IPS DF 6.9 (cell line): ENCODE data around the gene ZNG1C.
"Not testable (repeated sequence)": the region's sequence is repeated elsewhere in the genome, so short reads cannot be mapped to it uniquely, and the experiment has no call there.

ENCODE experiments used
- DNase-seq: peaks from one replicate; pipeline ENCODE4 v3.0.0-alpha.2; 2013; ENCODE audit warnings: low read depth, low spot score
- H3K27ac ChIP-seq: one replicate; pipeline ENCODE4 v1.5.1; 2013; ENCODE audit warnings: low read length, control low read depth
- H3K27me3 ChIP-seq: 2 replicates; pipeline ENCODE4 v1.6.1; 2013; ENCODE audit warnings: mild to moderate bottlenecking, low read length; ENCODE audit not compliant: control insufficient read depth, insufficient read depth
- H3K36me3 ChIP-seq: 2 replicates; pipeline ENCODE4 v1.6.1; 2013; ENCODE audit warnings: low read length; ENCODE audit not compliant: control insufficient read depth, insufficient read depth
- H3K4me1 ChIP-seq: 2 replicates; pipeline ENCODE4 v1.6.1; 2013; ENCODE audit warnings: low read length; ENCODE audit not compliant: control insufficient read depth, insufficient read depth
- H3K4me3 ChIP-seq: 2 replicates; pipeline ENCODE4 v1.5.1; 2013; ENCODE audit warnings: mild to moderate bottlenecking, low read length
- H3K9me3 ChIP-seq: 2 replicates; pipeline ENCODE4 v1.6.1; 2013; ENCODE audit warnings: low read length, inconsistent platforms; ENCODE audit not compliant: control insufficient read depth, insufficient read depth
- WGBS: extraction: QIAGEN DNeasy Blood & Tissue Kit; methylation state at CpG from one replicate; pipeline ENCODE4 v1.1.7; 2013; ENCODE audit warnings: mixed read lengths, missing lambda C conversion rate; ENCODE audit not compliant: insufficient read length, insufficient coverage; 5-methylcytosine and 5-hydroxymethylcytosine counted together

ZNG1C gene

DNA sequence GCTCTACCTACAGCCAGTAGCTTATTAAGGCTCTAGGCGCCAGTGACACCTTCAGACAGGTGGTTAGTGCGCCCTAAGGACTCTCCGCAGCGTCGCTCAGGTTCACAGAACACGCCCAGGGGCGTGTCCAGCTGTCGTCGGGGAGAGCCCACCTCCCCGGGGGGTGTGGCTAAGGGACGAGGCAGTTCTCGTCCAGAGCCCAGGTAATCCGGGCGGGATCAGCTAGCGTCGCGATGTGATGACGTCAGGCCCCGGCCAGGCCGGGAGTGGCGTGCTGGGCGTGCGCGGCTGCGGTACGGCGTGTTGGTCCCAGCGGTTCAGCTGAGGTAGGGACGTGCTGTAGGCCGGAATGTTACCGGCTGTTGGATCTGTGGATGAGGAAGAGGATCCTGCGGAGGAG, at the start of gene ZNG1C:
TSS of gene ZNG1C (plus strand) at position 301 of the 400 bp plus-strand sequence. CDS start at position 350, 49 bp downstream.
- not testable (repeated sequence) for H3K36me3 ChIP-seq, H3K4me3 ChIP-seq, H3K27me3 ChIP-seq, DNase-seq, H3K27ac ChIP-seq, H3K4me1 ChIP-seq, H3K9me3 ChIP-seq
- WGBS: no CpG with 5 or more reads among the region's 32 CpGs

DNA sequence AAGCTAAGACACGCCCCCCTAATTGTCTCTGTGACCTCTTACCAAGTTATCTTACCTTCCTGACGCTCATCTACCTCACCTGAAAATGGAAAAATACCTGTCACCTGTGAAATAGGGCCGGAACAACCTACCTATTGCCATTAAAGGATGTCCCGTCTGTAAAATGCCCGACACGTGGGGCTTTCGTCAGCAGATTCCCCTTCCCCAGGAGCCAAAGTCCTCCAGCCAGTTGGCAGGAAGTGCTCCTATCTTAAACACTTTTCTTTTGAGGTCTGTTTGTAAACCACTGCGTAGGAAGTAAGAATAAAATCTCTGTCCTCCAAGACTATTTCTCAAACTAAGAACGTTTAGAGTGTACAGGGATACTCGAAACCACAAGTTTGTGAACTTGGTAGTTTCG, 654 bp downstream of the ZNG1C start:
- H3K4me3 ChIP-seq, DNase-seq, H3K4me1 ChIP-seq, H3K36me3 ChIP-seq, H3K9me3 ChIP-seq, H3K27ac ChIP-seq, H3K27me3 ChIP-seq: not testable (repeated sequence)
- no CpG with 5 or more reads among the region's 11 CpGs for WGBS

DNA sequence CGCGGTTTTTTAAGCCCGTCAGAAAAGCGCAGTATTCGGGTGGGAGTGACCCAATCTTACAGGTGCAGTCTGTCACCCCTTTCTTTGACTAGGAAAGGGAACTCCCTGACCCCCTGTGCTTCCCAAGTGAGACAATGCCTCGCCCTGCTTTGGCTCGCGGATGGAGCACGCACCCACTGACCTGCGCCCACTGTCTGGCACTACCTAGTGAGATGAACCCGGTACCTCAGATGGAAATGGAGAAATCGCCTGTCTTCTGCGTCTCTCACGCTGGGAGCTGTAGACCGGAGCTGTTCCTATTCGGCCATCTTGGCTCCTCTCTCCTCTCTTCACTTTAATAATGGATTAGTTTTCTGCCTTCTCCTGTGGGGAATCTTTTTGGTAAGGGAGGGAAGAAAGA, 39.3 kb downstream of the ZNG1C start:
- H3K4me1 ChIP-seq, H3K4me3 ChIP-seq, H3K27ac ChIP-seq, DNase-seq, H3K36me3 ChIP-seq, H3K9me3 ChIP-seq, H3K27me3 ChIP-seq: not testable (repeated sequence)
- no CpG with 5 or more reads among the region's 16 CpGs for WGBS

DNA sequence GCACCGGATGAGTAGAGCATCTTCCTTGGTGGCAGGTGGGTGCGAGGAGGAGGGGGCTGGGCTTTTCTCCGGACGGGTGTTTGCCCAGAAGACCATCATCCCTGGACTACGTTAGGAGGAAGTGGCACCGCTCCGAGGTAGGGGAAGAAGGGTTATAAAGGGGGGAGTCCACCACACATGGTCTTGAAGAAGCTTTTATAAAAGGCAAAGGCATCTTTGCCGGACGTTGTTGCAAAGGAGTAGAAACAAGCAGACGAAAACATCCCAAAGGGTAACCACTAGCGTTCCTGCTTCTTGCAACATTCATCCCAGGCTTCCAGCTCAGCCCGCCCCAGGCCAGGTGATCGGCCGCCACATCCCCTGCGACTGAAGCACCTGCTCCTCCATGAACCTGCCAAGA, 60.8 kb downstream of the ZNG1C start, which contains the start of gene FOXD4L3:
TSS of gene FOXD4L3 (plus strand) at position 301 of the 400 bp plus-strand sequence. CDS start at position 386, 85 bp downstream.
- H3K27ac ChIP-seq, H3K36me3 ChIP-seq, H3K4me1 ChIP-seq, H3K9me3 ChIP-seq, DNase-seq, H3K4me3 ChIP-seq, H3K27me3 ChIP-seq: not testable (repeated sequence)
- no CpG with 5 or more reads among the region's 15 CpGs for WGBS

DNA sequence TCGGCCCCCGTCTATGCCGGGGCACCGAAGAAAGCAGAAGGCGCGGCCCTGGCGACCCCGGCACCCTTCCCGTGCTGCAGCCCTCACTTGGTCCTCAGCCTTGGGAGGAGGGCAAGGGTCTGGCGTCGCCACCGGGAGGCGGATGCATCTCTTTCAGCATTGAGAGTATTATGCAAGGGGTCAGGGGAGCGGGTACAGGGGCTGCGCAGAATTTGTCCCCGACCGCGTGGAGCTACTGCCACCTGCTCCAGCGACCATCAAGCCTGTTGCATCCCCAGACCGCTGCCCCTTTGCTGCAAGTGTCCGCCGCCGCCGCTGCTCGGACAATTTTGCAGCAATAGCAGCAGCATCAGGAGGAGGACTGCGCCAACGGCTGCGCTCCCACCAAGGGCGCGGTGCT, 62.0 kb downstream of the ZNG1C start:
- H3K9me3 ChIP-seq, H3K4me3 ChIP-seq, H3K27me3 ChIP-seq: not testable (repeated sequence)

DNA sequence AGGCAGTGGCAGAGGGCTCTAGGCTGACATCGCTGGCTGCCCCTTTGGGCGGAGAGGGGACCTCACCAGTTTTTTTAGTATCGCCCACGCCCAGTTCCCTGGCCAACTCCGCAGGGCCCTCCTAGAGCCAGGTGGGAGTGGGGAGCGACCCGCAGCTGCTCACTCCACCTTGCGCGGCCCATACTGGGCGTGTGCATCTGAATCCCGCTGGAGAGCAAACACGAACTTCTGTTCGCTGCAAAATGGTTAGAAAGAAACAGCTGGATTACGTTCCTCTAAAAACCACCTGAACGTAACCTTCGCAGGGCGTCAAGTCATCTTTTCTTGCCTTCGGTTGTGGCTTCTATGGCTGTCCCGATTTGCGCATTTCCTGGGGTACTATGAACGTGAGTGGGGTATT, 62.4 kb downstream of the ZNG1C start:
- not testable (repeated sequence) for H3K36me3 ChIP-seq, H3K27me3 ChIP-seq, H3K4me3 ChIP-seq, H3K27ac ChIP-seq, DNase-seq, H3K9me3 ChIP-seq, H3K4me1 ChIP-seq
- no CpG with 5 or more reads among the region's 21 CpGs for WGBS

More for the DNA sequence above, 62.0 kb downstream of the ZNG1C start:
- H3K27ac ChIP-seq, DNase-seq, H3K4me1 ChIP-seq, H3K36me3 ChIP-seq: not testable (repeated sequence)
- WGBS: no CpG with 5 or more reads among the region's 30 CpGs

DNA sequence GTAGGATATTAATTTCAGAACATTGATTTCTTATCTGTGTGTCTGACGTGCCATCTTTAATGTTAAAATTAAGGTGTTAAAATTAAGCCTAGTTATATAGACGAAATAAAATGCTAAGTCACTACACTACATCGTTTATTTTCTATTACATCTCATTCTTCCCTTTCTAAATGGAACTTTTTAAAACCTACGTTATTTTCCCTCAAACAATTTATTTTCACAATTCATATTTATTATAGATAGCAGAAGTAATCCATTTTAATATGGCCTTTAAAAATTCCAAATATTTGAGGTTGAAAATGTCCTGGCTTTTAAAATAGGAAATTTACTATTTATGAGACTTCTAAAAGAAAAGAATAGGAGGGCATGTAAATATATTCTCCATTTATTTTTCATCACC, 63.0 kb downstream of the ZNG1C start:
- H3K4me3 ChIP-seq, H3K9me3 ChIP-seq, H3K27ac ChIP-seq, H3K36me3 ChIP-seq, DNase-seq, H3K4me1 ChIP-seq, H3K27me3 ChIP-seq: not testable (repeated sequence)
- WGBS: no CpG with 5 or more reads among the region's 4 CpGs

DNA sequence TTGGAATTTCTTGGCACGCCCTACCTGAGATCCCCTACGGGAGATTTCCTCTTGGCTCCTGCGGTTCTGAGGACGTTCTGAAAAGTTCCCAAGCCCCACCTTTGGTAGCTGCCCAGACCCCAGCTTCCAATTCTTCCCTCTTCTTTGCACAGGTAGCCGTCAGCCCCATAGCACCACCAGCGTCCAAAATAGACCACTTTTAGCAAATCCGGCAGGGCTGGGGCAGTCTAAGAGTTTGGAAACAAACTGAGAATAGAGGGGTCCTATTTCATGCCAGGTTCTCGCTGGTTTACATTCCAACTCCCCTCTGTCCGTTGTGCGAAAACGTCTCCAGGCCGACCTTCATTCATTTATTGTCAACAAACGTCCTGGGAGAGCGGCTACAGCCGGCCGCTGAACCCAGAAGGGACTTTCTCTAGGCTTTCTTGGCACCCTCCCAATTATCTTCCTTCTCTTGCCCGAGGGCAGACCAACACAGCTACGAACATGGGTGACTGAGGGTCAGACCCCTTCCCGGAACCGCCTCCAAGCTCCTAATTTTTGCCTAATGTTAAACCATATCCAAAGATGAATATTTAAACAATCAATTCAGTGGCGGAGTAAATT, 64.0 kb downstream of the ZNG1C start:
- not testable (repeated sequence) for H3K27ac ChIP-seq, H3K36me3 ChIP-seq, DNase-seq, H3K4me3 ChIP-seq, H3K27me3 ChIP-seq, H3K9me3 ChIP-seq, H3K4me1 ChIP-seq
- no CpG with 5 or more reads among the region's 21 CpGs for WGBS

DNA sequence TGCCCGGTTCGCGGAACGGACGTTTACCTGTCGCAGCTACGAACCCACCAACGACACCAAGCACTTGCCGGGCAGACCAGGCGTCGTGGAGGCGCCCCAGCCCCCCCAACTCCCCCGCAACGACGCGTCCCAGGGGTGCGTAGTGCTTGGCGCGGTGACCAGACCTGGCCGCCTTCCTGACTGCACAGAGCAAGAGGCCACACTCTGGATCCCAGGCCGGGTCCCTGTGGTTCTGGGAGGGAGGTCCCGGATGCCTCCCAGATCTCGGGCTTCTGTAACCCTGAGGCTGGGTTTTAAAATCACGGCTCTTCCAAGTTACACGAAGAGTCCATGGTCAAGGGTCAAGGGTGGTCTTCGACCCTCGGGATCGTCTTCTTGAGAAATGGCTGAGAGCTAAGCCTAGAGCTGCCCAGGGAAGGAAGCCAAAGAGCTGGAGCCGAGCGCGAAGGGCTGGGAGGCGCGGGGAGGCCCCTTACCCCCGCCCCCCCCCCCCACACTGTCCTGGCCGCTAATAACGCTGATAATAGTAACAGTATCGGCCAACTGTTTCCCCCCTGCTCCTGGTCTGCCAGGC, 64.7 kb downstream of the ZNG1C start:
- not testable (repeated sequence) for H3K9me3 ChIP-seq, H3K27me3 ChIP-seq, H3K27ac ChIP-seq, DNase-seq, H3K36me3 ChIP-seq, H3K4me3 ChIP-seq, H3K4me1 ChIP-seq
- no CpG with 5 or more reads among the region's 37 CpGs for WGBS

DNA sequence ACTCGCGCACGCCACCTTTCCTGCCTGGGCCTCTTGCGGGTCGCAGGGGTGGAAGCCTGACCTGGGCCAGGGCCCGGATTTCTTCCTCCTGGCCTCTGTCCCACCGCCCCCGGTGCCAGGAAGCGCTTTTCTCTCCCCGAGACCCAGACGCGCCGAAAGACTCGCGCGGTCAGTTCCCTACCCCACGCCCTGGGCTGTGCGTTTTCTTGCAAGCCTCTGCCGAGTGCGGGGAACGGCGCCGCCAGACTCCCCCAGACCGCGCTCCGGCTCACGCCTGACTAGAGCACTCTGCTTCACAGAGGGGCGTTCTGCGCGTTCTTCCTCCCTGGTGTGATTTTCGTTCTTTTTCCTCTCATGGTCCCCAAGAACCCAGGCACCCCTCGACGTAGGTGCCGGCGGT, 65.3 kb downstream of the ZNG1C start:
- not testable (repeated sequence) for H3K27ac ChIP-seq, DNase-seq, H3K27me3 ChIP-seq, H3K9me3 ChIP-seq, H3K36me3 ChIP-seq, H3K4me3 ChIP-seq, H3K4me1 ChIP-seq
- WGBS: no CpG with 5 or more reads among the region's 35 CpGs

DNA sequence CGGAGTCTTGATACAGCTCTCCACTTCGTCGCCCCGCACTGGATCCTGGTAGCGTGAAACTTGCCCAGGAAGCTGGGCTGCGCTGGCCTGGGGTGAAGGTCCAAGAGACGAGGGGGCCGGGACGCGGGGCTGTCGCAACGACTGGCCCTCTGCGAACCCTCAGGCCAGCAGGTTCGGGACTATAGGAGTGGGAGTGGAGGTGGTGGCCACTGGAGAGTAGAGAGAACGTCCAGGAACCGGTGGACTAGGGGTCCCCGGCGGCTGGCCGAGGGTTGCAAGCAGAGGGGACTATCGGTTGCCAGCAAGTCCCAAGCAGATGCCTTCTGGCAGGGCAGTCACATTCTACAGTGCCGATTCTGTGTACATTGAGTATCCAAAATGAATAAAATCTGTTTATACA, 65.9 kb downstream of the ZNG1C start:
- H3K4me1 ChIP-seq, H3K36me3 ChIP-seq, DNase-seq, H3K27me3 ChIP-seq, H3K27ac ChIP-seq, H3K4me3 ChIP-seq, H3K9me3 ChIP-seq: not testable (repeated sequence)
- WGBS: no CpG with 5 or more reads among the region's 21 CpGs
